G401.6 (cell line): ENCODE results near the gene ZNF584.
A peak's percentile ranks its signal among the peaks of the same experiment; 100 is the strongest.
"Not testable (repeated sequence)": the region's sequence is repeated elsewhere in the genome, so short reads cannot be mapped to it uniquely, and the experiment has no call there.

ENCODE experiments used
- FAIRE-seq: peaks from 2 replicates; lab custom pipeline; 2012; peaks lifted over from hg19 to GRCh38; lab: Jason Lieb, UNC

ZNF584 gene

GRCh38 chr19:58406818-58407657 lies 1.4 kb upstream of the ZNF584 start:
- FAIRE-seq = no peak

DNA sequence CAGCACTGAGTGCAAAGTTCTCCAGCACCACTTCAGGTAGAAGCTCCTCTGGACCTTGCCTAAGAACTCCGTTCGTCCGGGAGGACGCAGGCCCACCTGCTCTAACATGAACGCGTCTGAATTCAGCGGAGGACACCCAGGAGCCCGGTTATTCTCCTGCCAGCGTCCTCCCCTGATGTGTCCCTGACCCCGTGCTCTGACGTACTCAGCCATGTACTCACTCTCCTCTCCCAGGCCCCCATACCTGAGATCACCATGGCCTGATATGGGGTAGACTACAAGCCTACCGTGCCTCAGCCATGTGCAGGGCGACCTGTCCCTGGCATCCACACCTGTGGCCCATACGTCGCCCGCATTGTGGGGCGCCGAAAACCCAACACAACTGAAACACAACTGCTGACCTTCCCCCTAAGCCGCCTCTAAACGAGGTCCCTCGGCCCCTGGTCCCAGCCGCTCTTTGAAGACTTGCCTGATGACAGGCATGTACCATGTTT lies 744 bp upstream of the ZNF584 start:
- no peak for FAIRE-seq

GRCh38 chr19:58409010-58409790 lies 751 bp downstream of the ZNF584 start:
- FAIRE-seq = no peak

DNA sequence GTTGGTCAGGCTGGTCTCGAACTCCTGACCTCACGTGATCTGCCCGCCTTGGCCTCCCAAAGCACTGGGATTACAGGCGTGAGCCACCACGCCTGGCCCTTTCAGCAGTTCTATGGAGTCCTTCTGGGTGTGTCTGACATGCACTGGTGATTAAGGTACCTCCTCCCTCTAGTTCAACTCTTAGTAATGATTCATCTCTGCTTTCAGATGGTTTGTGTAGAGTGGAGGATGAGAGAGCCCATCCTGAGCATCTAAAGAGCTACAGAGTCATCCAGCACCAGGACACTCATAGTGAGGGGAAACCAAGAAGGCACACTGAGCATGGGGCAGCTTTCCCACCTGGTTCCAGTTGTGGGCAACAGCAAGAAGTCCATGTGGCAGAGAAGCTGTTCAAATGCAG lies 8.2 kb downstream of the ZNF584 start:
- no peak for FAIRE-seq

GRCh38 chr19:58417071-58417470 lies 8.6 kb downstream of the ZNF584 start:
- no peak for FAIRE-seq

DNA sequence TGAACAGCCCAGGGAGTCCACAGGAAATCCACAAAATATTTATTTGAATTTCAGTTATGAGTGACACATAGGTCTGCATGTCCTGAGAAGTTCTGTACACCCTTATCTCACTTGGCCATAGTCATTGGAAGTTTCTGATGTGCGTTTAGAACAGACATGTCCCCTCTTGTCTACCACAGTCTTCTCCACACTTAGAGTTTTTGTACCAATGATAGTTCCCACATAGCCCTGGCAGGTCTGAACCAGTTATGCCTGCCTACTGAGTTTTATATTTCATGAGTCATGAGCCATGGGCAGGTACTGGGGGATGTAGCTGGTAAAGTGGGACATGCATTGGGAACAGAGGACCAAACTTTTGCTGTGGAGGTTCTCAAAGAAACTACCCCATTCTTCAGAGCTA lies 20.2 kb downstream of the ZNF584 start:
- FAIRE-seq = no peak

GRCh38 chr19:58429745-58430144 lies 21.3 kb downstream of the ZNF584 start:
- FAIRE-seq = no peak

GRCh38 chr19:58434217-58434616 lies 25.8 kb downstream of the ZNF584 start:
- no peak for FAIRE-seq

DNA sequence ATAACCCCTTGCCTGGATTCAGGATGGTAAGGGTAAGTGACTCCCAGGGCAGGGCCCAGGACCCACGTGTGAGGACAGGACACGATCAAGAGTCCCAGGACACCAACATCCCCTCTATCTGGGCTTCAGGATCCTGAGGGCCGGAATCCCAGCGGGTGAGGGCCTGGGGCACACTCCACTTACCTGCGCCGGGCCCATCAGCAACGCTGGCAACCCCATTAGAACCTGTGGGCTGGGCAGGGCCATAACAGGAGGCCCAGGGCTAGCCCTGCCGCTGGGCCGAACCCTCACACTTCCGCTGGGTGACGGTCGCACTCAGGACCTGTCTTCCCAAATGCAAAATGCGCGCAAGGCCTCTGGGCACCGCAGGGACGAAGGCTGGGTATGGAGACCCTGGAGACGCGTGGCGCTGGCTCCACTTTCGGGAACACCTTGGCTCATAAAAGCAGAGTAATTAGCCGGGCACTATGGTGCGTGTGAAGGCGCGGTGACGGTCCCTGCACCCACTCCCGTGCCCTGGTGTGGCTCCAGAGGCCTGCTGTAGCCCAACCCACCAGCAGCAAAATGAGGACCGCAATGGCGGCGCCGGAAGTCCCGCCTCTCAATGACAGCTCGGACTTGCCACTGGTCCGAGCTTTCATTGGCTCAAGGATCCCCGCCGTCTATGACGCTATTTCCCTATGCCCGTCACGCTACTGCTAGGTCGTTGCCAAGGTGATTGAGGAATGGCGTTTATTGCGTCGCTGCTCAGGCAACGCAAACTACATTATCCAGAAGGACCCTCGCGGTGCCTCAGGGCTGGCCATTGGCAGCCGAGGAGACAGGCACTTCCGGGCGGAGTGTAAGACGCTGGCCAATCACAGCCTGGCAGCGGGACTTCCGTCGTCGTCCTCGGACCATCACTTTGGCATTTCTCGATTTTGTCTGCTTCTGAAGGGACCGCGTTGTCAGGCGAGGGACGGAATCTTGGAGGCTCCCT lies 31.4 kb downstream of the ZNF584 start, which contains the start of gene ZNF132:
Gene ZNF132, minus strand, starts transcription at position 578 of the 979 bp plus-strand sequence. Its CDS starts 332 bp downstream, at position 246.
- no peak for FAIRE-seq

- FAIRE-seq = no peak
Measured at GRCh38 chr19:58440556-58440955, 32.1 kb downstream of the ZNF584 start.

DNA sequence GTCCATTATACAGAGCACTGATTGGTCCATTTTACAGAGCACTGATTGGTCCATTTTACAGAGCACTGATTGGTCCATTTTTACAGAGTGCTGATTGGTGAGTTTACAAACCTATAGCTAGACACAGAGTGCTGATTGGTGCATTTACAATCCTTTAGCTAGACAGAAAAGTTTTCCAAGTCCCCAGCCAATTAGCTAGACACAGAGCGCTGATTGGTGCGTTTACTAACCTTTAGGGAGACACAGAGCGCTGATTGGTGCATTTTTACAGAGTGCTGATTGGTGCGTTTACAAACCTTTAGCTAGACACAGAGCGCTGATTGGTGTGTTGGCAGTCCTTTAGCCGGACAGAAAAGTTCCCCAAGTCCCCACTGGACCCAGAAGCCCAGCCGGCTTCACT lies 34.5 kb downstream of the ZNF584 start:
- not testable (repeated sequence) for FAIRE-seq

DNA sequence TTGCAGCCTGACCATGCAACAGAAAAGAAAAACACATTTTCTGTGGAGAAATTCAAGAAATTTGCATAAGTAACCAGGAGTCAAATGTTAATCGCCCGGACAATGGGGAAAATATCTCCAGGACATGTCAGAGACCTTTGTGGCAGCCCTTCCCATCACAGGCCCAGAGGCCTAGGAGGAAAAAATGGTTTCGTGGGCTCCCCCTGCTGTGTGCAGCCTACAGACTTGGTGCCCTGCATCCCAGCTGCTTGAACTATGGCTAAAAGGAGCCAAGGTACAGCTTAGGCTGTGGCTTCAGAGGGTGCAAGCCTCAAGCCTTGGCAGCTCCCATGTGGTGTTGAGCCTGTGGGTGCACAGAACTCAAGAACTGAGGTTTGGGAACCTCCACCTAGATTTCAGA lies 40.4 kb downstream of the ZNF584 start:
- FAIRE-seq = not testable (repeated sequence)

DNA sequence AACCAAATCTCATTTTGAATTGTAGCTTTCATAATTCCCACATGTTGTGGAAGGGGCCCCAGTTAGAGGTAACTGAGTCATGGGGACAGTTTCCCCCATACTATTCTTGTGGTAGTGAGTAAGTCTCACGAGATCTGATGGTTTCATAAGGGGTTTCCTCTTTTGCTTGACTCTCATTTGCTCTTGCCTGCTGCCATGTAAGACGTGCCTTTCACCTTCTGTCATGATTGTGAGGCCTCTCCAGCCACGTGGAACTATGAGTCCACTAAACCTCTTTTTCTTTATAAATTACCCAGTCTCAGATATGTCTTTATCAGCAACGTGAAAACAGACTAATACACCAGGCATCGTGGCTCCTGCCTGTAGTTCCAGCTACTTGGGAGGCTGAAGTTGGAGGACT lies 41.5 kb downstream of the ZNF584 start:
- not testable (repeated sequence) for FAIRE-seq

DNA sequence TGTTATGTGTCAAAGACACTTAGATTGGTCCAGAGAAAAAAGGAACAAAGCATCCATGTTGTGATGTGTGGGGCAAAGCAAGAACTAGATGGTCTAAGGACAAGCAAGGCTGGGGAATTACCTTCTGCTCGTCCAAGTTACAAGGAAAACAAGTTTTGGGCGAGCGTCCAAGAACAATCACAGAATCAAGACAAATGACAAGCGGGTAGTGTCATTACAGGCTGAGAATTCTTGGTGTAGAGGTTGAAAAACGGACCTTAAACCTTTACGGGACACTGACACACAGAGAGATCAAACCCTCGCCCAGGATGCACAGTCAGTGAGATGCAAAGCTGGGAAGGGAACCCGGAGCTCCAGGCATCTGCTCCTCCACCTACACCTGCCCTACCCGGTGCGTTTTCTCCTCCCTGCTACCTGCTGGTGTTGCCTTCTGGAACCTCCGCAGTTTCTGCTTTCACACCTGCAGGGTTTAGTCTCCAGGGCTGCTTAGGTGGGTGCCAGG lies 42.5 kb downstream of the ZNF584 start:
- FAIRE-seq = no peak

- FAIRE-seq = peak; percentile 92
Measured at GRCh38 chr19:58451358-58452101, 43.1 kb downstream of the ZNF584 start, which contains the start of gene ZNF324B. TSS of gene ZNF324B (plus strand) at chr19:58451622. CDS start at chr19:58453702, 2,080 bp downstream.

- FAIRE-seq = no peak
Measured at GRCh38 chr19:58453743-58454142, 45.3 kb downstream of the ZNF584 start.

GRCh38 chr19:58455306-58455705 lies 46.9 kb downstream of the ZNF584 start:
- no peak for FAIRE-seq

- no peak for FAIRE-seq
Measured at GRCh38 chr19:58456111-58456510, 47.7 kb downstream of the ZNF584 start.

- no peak for FAIRE-seq
Measured at GRCh38 chr19:58460039-58460438, 51.6 kb downstream of the ZNF584 start.

DNA sequence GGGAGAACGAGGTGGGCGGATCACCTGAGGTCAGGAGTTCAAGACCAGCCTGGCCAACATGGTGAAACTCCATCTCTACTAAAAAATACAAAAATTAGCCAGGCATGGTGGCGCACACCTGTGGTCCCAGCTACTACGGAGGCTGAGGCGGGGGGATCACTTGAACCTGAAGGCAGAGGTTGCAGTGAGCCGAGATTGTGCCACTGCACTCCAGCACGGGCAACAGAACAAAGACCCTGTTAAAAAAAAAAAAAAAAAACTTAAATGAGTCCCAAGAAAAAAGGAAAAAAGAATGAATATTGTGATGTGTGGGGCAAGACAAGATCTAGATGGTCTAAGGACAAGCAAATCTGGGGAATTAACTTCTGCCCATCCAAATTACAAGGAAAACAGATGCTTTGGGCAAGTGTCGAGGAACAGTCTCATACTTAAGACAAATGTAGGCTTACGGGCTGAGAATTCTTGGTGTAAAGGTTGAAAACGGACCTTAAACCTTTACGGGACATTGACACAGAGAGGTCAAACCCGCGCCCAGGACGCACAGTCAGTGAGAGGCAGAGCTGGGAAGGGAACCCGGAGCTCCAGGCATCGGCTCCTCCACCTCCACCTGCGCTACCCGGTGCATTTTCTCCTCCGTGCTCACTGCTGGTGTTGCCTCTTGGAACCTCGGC lies 57.8 kb downstream of the ZNF584 start:
- FAIRE-seq = no peak
